IPS-20b (cell line): ENCODE results near the gene CPLX1.

Source experiments
- H3K27ac ChIP-seq: one replicate; pipeline ENCODE4 v1.5.1; 2013; ENCODE audit warnings: low read length
- H3K27me3 ChIP-seq: 2 replicates; pipeline ENCODE4 v1.6.1; 2013; ENCODE audit warnings: mild to moderate bottlenecking, low read length, inconsistent platforms; ENCODE audit not compliant: insufficient read depth
- H3K36me3 ChIP-seq: 2 replicates; pipeline ENCODE4 v1.6.1; 2013; ENCODE audit warnings: low read depth, mild to moderate bottlenecking, inconsistent platforms, low read length, moderate library complexity; ENCODE audit not compliant: insufficient read depth
- H3K4me1 ChIP-seq: 2 replicates; pipeline ENCODE4 v1.6.1; 2013; ENCODE audit warnings: mild to moderate bottlenecking, control low read depth, inconsistent platforms, low read length, moderate library complexity; ENCODE audit not compliant: insufficient read depth
- H3K4me3 ChIP-seq: 2 replicates; pipeline ENCODE4 v1.5.1; 2013; ENCODE audit warnings: mild to moderate bottlenecking, low read length, inconsistent platforms
- H3K9ac ChIP-seq: 2 replicates; pipeline ENCODE4 v1.6.1; 2013; ENCODE audit warnings: low read depth, mild to moderate bottlenecking, inconsistent platforms, low read length, moderate library complexity
- H3K9me3 ChIP-seq: 2 replicates; pipeline ENCODE4 v1.6.1; 2013; ENCODE audit warnings: mild to moderate bottlenecking, low read depth, low read length, inconsistent platforms; ENCODE audit not compliant: insufficient read depth

CPLX1 gene

DNA sequence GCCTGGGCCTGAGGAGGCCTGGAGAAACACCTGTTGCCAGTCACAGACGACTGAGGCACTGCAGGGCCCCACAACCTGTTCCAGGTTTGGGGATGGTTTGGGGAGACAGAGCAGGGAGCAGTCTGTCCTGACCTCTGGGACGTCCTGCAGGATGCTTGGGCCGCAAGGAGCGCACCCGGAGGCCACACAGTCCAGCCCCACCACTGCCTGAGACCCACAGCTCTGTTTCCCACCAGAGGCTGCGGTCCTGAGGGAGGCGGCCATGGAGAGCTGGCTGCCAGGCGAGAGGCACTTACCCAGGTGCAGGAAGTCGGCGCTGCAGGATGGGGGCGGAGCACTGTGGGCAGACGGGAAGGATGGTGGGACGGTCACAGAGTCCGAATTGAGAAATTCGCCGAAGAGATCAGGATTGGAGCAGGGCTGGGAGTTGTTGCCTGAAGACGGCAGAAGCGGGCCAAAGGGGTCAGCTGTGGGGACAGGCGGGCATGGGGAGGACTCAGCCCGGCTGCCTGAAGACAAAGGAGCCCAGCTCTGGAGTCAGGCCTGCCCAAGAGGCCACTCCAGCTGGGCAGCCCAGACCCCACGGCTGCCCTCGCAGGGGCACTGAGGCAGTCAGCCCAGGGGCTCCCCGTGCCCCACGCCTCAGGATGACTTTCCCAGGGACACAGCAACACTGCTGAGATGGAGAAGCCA is 40.3 kb upstream of the CPLX1 start:
- Histone ChIP-seq H3K4me3 (no peak overlapping the region), H3K4me1 (no peaks in the 10 kb centered on the region), H3K27me3 (no peaks in the 10 kb centered on the region), H3K27ac (no peak overlapping the region), H3K9me3 (no peaks in the 10 kb centered on the region; the same call in 1 of the 2 replicates), H3K9ac (no peak overlapping the region), H3K36me3 (peaks cover 46% of the 10 kb centered on the region)

DNA sequence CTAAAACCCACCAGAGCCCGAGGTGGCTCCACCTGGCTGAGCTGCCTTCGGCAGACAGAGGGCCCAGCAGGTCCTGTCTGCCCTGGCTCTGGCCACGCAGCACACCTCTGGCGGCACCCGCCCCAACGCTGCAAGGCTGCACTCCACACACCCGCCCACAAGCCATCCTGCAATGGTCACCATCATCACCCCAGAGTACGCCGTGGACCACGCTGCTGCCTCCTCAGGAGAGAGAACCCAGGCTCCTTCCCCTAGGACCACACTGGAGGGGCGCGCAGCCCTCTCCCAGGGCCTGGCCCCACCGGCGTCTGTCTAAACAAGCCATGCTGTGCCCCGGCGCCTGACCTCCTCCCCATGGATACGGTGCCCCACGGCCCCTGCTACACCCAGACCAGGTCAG is 39.6 kb upstream of the CPLX1 start:
- Histone ChIP-seq H3K9me3 (no peaks in the 10 kb centered on the region; the same call in 1 of the 2 replicates), H3K4me1 (no peaks in the 10 kb centered on the region), H3K36me3 (peaks cover 51% of the 10 kb centered on the region), H3K27me3 (no peaks in the 10 kb centered on the region), H3K9ac (no peak overlapping the region), H3K27ac (no peak overlapping the region), H3K4me3 (no peak overlapping the region)

DNA sequence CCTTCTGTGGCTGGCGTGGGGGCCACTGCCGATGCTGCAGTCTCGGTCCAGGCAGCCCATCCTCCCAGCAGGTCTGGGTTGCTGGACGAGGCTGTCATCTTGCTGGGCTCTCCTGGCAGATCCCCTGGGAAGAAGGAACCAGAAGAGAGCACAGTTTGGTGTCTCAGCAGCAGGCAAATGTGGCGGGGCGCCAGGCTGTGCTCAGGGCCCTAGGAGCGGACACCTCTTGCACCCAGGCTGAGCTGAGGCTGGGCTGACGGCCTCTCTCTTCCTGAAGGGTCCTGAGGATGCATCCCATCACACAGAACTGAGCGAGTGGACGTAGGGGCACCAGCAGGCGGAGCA is 39.2 kb upstream of the CPLX1 start:
- Histone ChIP-seq H3K36me3 (peaks cover 46% of the 10 kb centered on the region), H3K9me3 (no peaks in the 10 kb centered on the region; the same call in 1 of the 2 replicates), H3K27me3 (no peaks in the 10 kb centered on the region), H3K4me1 (no peaks in the 10 kb centered on the region), H3K4me3 (no peak overlapping the region), H3K9ac (no peak overlapping the region), H3K27ac (no peak overlapping the region)

DNA sequence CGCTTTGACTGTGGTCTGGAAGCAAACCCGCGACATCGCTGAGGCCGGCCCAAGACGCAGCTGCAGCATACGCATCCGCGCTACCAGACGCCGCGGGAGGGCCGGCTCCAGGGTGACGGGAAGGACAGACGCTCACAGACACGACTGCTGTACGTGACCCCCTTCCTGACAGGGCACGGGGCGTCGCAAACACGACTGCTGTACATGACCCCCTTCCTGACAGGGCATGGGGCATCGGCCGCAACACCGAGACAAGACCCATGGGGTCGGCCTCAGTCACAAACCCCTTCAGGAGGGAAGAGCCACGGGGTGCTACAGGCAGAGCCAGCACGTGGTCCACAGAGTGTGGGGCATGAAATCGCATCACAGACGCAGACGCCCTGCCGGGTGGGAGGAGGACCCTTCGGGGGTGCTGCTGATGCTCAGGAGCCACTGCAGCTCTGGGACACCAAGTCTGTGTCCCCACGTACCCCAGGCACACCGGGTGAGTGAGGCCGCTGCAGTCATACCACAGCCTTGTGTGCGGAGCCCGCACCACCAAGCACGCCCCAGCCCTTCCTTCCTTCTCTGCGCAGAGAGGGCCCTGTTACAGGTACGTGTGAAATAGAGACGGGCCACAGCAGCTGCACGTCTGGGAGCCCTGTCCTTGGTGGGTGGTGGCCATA is 38.7 kb upstream of the CPLX1 start:
- Histone ChIP-seq H3K9me3 (no peaks in the 10 kb centered on the region), H3K4me3 (no peak overlapping the region), H3K27ac (no peak overlapping the region), H3K9ac (no peak overlapping the region), H3K36me3 (peaks cover 43% of the 10 kb centered on the region), H3K4me1 (no peaks in the 10 kb centered on the region), H3K27me3 (no peaks in the 10 kb centered on the region)

DNA sequence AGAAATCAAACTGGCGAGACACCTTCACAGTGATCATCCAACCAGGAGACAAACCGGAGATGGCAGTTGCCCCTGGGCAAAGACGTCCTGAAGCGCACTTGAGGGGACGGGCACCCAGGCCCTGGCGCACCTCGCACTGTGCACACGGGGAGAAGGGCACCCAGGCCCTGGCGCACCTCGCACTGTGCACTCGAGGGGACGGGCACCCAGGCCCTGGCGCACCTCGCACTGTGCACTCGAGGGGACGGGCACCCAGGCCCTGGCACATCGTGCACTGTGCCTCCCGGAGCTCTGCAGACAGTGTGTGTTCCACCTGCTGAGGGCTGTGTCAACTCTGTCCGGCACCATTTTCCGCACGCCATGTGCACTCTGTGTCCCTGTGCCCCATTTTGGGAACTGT is 34.6 kb upstream of the CPLX1 start:
- H3K27ac ChIP-seq, result no peak overlapping the region
- H3K9me3 ChIP-seq, result no peaks in the 10 kb centered on the region
- H3K36me3 ChIP-seq, result peaks cover 58% of the 10 kb centered on the region
- no peaks in the 10 kb centered on the region for H3K27me3 ChIP-seq
- no peak overlapping the region for H3K4me3 ChIP-seq
- no peak overlapping the region for H3K9ac ChIP-seq
- H3K4me1 ChIP-seq, result no peaks in the 10 kb centered on the region

DNA sequence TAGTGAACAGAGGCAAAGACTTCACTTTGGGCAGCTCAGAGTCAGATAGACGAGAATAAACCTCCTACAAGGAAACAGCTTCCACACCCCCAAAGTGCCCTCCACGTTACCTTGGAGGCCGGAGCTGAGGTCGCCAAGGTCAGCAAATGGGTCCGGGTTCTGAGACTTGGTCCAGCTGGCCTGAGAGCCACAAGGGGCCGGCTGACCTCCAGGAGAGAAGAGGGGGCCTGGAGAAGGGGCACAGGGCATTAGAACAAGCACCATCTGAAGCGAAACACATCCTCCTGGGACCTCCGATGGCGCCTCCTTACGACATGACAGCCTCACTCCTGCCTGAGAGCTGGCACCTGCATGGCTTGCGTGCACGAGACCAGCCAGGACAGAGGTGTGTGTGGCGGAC is 33.6 kb upstream of the CPLX1 start:
- H3K36me3 ChIP-seq, result peaks cover 58% of the 10 kb centered on the region
- H3K27ac ChIP-seq, result no peak overlapping the region
- no peak overlapping the region for H3K4me3 ChIP-seq
- H3K27me3 ChIP-seq, result no peaks in the 10 kb centered on the region
- no peak overlapping the region for H3K9ac ChIP-seq
- H3K4me1 ChIP-seq, result no peaks in the 10 kb centered on the region
- no peaks in the 10 kb centered on the region for H3K9me3 ChIP-seq

DNA sequence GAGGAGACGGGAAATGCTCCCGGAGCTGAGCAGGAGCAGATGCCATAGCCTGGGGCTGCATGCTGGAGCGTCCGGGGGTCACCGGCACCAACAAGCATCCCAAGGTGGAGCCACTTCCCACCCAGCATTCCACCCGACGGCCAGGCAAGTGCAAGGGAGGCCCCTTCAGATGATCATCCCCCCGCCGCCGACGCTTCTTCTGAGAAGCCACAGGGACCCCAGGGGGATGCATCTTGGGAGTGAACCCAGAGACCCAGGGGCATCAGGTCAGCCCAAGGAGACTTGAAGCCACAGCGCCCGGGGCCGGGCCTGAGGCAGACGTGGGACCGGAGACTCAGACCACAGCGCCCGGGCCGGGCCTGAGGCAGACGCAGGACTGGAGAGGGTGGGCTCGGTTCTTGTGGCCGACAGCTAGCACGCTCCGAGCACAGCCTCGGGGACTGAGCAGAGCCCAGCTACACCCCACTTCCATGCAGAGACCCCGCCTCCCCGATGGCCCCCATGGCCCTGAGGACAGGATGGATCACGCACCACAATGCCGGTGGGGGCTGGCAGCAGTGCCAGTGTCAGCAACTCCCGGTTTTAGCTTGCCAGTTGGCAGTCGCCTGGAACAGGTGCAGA is 33.0 kb upstream of the CPLX1 start:
- no peak overlapping the region for H3K27ac ChIP-seq
- H3K9me3 ChIP-seq, result no peaks in the 10 kb centered on the region
- H3K4me1 ChIP-seq, result no peaks in the 10 kb centered on the region
- H3K36me3 ChIP-seq, result peaks cover 54% of the 10 kb centered on the region
- no peaks in the 10 kb centered on the region for H3K27me3 ChIP-seq
- no peak overlapping the region for H3K9ac ChIP-seq
- H3K4me3 ChIP-seq, result no peak overlapping the region

DNA sequence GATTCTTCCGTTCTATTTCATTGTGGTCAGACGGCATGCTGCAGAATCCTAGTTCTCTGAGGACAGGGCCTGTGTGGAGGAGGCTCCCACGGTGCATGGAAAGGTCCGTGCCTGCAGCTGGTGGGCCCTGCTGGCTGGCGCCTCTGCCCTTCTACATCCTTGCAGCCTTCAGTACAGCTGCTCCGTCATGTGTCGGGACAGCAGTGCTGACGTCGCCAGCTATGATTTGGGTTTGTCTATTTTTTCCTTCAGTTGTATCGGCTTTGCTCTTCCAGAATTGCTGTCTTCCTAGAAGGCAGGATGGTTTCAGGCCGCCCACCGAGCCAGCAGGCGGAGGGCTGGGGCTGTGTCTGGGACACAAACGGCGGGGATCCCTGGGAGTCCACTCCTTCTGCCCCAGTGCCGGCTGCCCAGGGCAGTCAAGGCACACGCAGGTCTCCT is 32.1 kb upstream of the CPLX1 start:
- H3K27me3 ChIP-seq, result no peaks in the 10 kb centered on the region
- no peak overlapping the region for H3K9ac ChIP-seq
- no peak overlapping the region for H3K27ac ChIP-seq
- H3K36me3 ChIP-seq, result peaks cover 49% of the 10 kb centered on the region
- H3K4me1 ChIP-seq, result no peaks in the 10 kb centered on the region
- H3K9me3 ChIP-seq, result no peaks in the 10 kb centered on the region
- no peak overlapping the region for H3K4me3 ChIP-seq

DNA sequence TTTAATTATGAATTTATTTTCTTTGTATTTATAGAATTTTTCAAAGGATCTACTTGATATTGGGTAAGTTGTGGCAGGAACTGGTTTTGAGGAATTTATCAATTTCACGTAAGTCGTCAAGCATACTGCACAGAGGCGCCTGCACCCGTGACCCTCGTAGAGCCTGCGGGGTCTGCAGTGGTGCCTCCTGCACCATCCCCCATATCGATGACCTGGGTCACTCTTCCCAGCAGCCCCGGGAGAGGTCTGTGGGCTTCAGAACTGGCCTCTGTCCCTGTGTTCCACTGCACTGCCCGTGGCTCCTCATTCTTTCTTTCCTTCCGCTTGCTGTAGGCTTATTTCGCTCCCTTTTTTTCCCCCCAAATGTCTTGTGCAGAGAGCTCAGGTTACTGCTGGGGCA is 31.5 kb upstream of the CPLX1 start:
- H3K27me3 ChIP-seq, result no peaks in the 10 kb centered on the region
- H3K9ac ChIP-seq, result no peak overlapping the region
- no peaks in the 10 kb centered on the region for H3K4me1 ChIP-seq
- no peaks in the 10 kb centered on the region for H3K9me3 ChIP-seq
- H3K36me3 ChIP-seq, result peaks cover 45% of the 10 kb centered on the region
- no peak overlapping the region for H3K4me3 ChIP-seq
- H3K27ac ChIP-seq, result no peak overlapping the region

DNA sequence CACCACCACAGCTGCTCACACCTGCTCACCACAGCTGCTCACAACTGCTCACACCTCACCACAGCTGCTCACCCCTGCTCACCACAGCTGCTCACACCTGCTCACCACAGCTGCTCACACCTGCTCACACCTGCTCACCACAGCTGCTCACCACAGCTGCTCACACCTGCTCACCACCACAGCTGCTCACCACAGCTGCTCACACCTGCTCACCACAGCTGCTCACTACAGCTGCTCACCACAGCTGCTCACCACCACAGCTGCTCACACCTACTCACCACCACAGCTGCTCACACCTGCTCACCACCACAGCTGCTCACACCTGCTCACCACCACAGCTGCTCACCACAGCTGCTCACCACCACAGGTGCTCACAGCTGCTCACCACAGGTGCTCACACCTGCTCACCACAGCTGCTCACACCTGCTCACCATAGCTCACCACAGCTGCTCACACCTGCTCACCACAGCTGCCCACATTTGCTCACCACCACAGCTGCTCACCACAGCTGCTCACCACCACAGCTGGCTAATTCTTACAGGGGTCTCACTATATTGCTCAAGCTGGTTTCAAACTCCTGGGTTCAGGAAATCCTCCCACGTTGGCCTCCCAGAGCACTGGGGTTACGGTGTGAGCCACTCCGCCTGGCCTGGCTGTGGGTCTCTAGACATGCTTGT is 30.4 kb upstream of the CPLX1 start:
- H3K27ac ChIP-seq, result no peak overlapping the region
- H3K36me3 ChIP-seq, result peaks cover 42% of the 10 kb centered on the region

DNA sequence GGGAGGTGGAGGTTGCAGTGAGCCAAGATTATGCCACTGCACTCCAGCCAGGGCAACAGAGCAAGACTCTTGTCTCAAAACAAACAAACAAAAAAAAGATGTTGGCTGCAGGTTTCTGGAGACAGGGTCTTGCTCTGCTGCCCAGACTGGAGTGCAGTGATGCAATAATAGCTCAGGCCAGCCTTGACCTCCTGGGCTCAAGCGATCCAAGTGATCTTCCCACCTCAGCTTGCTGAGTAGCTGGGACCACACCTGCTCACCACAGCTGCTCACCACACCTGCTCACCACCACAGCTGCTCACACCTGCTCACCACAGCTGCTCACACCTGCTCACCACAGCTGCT is 29.9 kb upstream of the CPLX1 start:
- no peak overlapping the region for H3K4me3 ChIP-seq
- no peaks in the 10 kb centered on the region for H3K27me3 ChIP-seq
- no peaks in the 10 kb centered on the region for H3K9me3 ChIP-seq
- H3K27ac ChIP-seq, result no peak overlapping the region
- H3K4me1 ChIP-seq, result no peaks in the 10 kb centered on the region
- no peak overlapping the region for H3K9ac ChIP-seq
- peaks cover 37% of the 10 kb centered on the region for H3K36me3 ChIP-seq

More for the DNA sequence above, 30.4 kb upstream of the CPLX1 start:
- no peak overlapping the region for H3K9ac ChIP-seq
- H3K4me1 ChIP-seq, result no peaks in the 10 kb centered on the region
- H3K27me3 ChIP-seq, result no peaks in the 10 kb centered on the region
- H3K4me3 ChIP-seq, result no peak overlapping the region
- H3K9me3 ChIP-seq, result no peaks in the 10 kb centered on the region

DNA sequence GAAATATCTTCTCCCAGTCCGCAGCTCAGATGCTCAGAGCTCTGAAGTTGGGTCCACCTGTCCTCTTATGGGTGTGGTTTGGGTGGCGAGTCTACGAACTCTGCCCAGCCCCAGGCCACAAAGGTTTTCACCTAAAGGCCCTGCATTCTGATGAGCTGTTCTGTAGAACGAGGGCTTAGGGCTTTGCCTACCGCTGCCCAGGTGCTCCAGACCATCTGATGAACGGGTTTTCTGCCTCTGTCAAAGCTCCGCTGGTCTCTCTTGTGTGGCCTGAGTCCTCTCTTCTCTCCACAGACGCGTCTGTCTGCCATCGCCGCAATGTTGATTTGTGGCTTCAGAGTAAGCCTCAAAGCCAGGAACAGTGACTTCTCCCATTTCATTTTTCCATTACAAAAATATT is 28.4 kb upstream of the CPLX1 start:
- H3K9ac ChIP-seq, result no peak overlapping the region
- no peaks in the 10 kb centered on the region for H3K27me3 ChIP-seq
- peaks cover 30% of the 10 kb centered on the region for H3K36me3 ChIP-seq
- no peaks in the 10 kb centered on the region for H3K4me1 ChIP-seq
- no peak overlapping the region for H3K27ac ChIP-seq
- H3K4me3 ChIP-seq, result no peak overlapping the region
- H3K9me3 ChIP-seq, result no peaks in the 10 kb centered on the region
